Kidney epithelial cell (primary cell): ENCODE data around the gene IMMP2L. TPM values are rescaled to one million over a fixed set of nuclear protein-coding genes. Genes with fewer than 3 reads are reported as not detected.

Experiments
- DNase-seq: peaks from one replicate; pipeline ENCODE4 v3.0.0-alpha.2; 2010; ENCODE audit warnings: low read depth
- H3K27me3 ChIP-seq: 2 replicates; pipeline ENCODE4 v1.6.0; 2011; ENCODE audit warnings: low read length; ENCODE audit not compliant: control insufficient read depth, insufficient read depth
- H3K36me3 ChIP-seq: 2 replicates; pipeline ENCODE4 v1.5.1; 2011; ENCODE audit warnings: low read length; ENCODE audit not compliant: control insufficient read depth, insufficient read depth
- H3K4me3 ChIP-seq: 2 replicates; pipeline ENCODE4 v1.5.1; 2011; ENCODE audit warnings: low read depth, mild to moderate bottlenecking, control low read depth, low read length
- total RNA-seq: library from RNA; depleted of rRNA; stranded (reverse); fragments of >200 nt; gene quantifications from 2 replicates; pipeline ENCODE4 v1.2.3, GENCODE V29; 2015
- TF ChIP-seq, protein P1 (sequence below): IDR thresholded peaks from 2 replicates; pipeline ENCODE4 v1.5.1; 2011; ENCODE audit warnings: mild to moderate bottlenecking, moderate library complexity, low read length, control low read depth, inconsistent platforms; ENCODE audit not compliant: insufficient read depth, poor library complexity, severe bottlenecking

IMMP2L gene
- total RNA-seq, 1 donor from 2014 or later = 30.8 TPM

DNA sequence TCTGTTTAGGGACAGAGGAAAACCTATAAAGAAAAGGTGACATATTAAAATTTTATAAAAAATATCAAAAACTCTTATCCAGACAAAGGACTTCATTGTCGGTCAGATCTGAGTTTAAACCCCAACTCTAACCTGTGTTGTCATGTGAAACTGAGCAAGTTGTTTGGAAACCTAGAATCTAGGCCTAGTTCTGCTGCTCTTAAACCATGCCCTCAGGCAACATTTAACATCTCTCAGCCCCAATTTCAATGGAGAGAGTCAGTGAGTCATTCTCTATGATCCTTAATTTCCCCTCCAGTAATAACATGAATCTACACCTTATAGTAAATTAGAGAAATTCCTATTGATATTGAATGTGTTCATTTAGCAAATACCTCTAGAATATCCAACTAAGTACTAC, 192.3 kb downstream of the IMMP2L start:
- H3K36me3 ChIP-seq = no peaks in the 10 kb centered on the region

DNA sequence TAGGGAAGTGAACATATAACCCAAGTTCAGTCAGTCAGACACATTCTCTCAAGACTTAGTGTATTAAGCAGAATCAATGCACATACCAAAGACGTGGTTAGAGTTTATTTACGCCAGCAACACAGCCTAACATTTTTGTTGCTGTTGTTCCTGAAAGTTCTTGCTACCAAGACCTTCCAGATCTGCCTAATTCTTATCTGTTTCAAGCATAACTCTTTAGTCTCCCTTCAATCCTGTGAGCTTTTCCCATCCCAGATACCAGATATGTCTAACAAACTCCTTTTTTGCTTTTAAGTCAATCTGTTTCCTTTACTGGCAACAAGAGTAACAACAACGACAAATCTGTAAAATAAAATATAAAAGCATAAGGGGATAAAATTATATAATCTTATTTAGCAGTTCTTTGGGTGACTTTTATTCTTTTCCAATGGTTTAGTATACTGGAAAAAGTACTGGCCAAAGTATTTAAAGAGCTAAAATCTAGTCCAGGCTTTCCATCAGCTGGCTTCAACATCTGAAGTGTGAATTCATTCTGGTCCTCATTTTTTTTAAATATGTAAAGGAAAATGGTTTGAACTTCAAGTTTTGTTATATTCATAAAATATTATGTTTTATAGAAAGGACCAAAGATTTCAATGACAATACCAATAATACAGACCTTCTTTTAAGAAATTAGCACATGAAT, 193.8 kb downstream of the IMMP2L start:
- TF ChIP-seq, protein P1, sequence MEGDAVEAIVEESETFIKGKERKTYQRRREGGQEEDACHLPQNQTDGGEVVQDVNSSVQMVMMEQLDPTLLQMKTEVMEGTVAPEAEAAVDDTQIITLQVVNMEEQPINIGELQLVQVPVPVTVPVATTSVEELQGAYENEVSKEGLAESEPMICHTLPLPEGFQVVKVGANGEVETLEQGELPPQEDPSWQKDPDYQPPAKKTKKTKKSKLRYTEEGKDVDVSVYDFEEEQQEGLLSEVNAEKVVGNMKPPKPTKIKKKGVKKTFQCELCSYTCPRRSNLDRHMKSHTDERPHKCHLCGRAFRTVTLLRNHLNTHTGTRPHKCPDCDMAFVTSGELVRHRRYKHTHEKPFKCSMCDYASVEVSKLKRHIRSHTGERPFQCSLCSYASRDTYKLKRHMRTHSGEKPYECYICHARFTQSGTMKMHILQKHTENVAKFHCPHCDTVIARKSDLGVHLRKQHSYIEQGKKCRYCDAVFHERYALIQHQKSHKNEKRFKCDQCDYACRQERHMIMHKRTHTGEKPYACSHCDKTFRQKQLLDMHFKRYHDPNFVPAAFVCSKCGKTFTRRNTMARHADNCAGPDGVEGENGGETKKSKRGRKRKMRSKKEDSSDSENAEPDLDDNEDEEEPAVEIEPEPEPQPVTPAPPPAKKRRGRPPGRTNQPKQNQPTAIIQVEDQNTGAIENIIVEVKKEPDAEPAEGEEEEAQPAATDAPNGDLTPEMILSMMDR = no peak
- no peak overlapping the region for H3K4me3 ChIP-seq
- no peaks in the 10 kb centered on the region for H3K27me3 ChIP-seq
- DNase-seq = no peak
- no peaks in the 10 kb centered on the region for H3K36me3 ChIP-seq

More for the DNA sequence above, 192.3 kb downstream of the IMMP2L start:
- no peak for DNase-seq
- Histone ChIP-seq H3K27me3 (no peaks in the 10 kb centered on the region), H3K4me3 (no peak overlapping the region)
- TF ChIP-seq, protein P1 = no peak

DNA sequence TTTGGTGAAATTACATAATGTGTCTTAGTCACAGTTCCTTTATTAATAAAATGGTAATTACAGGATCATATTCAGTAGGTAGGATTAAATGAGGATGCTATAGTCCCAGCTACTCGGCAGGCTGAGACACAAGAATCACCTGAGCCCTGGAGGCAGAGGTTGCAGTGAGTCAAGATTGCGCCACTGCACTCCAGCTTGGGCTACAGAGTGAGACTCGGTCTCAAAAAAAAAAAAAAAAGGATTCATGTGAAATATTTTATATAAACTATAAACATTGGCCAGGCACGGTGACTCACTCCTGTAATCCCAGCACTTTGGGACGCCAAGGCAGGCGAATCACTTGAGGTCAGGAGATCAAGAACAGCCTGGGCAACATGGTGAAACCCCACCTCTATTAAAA, 197.9 kb downstream of the IMMP2L start:
- Histone ChIP-seq H3K4me3 (no peak overlapping the region), H3K36me3 (no peaks in the 10 kb centered on the region), H3K27me3 (no peaks in the 10 kb centered on the region)
- TF ChIP-seq, protein P1 = no peak
- DNase-seq = no peak

DNA sequence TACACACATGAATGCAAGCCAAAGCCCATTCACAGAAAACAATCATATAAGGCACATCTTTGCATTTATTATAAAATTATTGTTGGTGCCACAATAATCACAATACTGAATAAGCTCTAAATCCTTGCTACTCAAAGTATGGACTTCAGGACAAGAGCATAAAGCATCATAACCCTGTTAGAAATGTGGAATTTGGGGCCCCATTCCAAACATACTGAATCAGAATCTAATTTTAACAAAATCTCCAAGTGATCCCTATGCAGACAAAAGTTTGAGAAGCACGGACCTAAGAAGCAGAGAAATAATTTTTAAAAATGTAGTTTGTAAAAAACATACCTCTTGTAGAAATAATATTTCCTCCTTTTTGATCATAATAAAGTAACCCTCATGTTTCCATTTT, 199.2 kb downstream of the IMMP2L start:
- no peak overlapping the region for H3K4me3 ChIP-seq
- H3K36me3 ChIP-seq = no peaks in the 10 kb centered on the region
- TF ChIP-seq, protein P1 = no peak
- H3K27me3 ChIP-seq = no peaks in the 10 kb centered on the region
- no peak for DNase-seq

DNA sequence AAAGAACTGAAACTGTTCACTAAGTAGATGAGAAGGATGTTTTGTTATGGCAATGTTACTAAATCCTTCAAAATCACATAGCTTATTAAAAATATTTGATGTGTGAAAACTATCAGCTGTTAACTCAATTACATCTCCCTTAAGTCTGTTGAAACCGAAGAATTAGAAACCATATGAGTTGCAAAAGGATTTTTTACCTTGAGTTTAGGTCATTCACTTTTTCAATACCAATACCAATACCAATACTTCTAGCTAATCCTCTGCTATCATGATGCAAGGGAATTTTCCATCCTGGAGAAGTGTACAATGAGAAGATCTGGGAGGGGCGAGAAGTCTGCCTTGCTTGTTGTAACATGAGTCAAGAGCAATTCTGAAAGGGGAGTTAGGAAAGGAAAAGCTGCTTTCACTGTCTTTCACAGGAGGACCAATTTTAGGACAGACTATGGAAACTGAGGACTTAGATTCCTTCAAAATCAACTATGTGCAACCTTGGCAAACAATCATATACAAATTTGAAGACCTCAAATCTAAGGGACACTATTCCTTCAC, 199.7 kb downstream of the IMMP2L start:
- no peak for DNase-seq
- Histone ChIP-seq H3K36me3 (no peaks in the 10 kb centered on the region), H3K4me3 (no peak overlapping the region), H3K27me3 (no peaks in the 10 kb centered on the region)
- TF ChIP-seq, protein P1 = no peak

DNA sequence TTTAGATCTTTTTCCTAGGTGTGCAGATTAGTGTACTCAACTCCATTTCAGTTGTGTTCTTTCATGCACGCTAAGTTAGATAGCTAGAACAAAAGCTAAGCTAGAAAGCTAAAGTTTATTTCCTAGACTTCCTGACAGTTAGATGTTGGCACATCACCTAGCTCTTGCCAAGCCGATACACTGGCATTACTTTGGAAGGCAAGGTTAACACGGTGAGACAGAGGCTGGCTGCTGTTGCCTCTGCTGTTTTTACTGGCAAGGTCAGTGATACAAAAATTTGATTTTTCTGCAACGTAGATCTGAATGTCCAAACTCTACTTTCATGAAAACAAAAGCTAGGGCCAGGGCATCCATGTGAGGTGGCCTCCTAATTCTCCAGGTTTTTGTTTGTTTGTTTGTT, 203.4 kb downstream of the IMMP2L start:
- Histone ChIP-seq H3K27me3 (no peaks in the 10 kb centered on the region), H3K4me3 (no peak overlapping the region), H3K36me3 (no peaks in the 10 kb centered on the region)
- TF ChIP-seq, protein P1 = no peak
- no peak for DNase-seq
